ENCODE data around the gene FOLR2.

Gene FOLR2

DNA sequence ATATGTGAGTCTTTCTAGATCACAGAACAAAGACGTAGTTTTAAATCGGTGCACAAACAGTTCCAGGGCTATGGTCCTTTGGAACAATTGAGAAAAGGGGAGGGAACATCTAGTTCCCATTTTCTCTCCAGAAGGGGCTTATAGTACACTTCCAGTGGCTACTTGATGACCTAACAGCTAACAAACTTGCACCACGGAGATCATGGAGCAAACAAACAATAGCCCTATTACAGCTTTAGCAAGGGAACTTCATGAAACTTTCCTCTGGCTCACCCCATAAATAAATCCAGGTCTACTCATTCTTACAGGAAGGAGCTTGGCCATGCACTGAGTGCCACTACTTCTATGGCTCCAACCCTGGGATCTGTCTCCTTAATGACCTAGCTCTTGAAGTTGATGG, 8.3 kb upstream of the FOLR2 start:
- no peak for DNase-seq

DNA sequence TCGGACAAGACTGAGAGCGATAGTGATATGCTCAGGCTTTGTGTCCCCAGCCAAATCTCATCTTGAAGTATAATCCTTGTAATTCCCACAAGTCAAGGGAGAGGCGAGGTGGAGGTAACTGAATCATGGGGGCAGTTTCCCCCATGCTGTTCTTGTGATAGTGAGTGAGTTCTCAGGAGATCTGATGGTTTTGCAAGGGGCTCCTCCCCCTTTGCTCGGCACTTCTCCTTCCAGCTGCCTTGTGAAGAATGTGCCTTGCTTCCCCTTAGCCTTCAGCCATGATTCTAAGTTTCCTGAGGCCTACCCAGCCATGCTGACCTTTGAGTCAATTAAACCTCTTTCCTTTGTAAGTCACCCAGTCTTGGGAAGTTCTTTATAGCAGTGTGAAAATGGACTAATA, 7.5 kb upstream of the FOLR2 start:
- DNase-seq, result no peak

DNA sequence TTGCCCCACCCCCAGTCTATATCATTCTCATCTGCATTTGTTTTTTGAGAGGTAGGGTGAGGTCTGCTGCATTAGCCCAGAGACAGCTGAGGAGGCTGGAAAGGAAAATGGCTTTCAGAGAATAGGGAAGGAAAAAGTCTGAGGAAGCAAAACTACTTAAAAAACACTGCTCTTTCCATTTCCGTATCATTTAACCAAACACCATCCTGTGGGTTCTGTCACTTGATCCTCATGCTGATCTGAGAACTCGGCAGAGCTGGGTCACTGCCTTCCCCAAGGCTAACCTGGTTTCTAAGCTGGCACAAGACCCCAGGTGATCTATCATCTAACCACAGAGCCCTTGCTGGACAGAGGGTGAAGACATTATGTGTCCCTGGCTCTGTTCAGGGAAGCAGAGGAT, 1.2 kb downstream of the FOLR2 start:
- no peak for DNase-seq

DNA sequence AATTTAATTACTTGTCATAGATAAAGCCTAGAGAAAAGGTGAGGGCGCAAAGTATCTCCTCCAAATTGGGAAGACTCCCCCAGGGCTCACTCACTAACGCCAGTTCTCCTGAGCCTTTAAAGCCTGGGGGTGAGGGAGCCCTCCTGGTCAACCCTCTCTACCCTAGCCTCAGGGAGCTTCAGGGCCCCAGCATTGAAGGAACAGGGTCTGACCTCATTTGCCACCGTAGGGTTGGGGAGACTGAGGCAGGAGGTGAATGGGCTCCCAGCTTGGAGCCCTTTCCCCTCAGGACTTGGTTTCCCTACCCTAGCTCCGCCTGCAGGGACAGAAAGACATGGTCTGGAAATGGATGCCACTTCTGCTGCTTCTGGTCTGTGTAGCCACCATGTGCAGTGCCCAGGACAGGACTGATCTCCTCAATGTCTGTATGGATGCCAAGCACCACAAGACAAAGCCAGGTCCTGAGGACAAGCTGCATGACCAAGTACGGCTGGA, 1.7 kb downstream of the FOLR2 start:
- DNase-seq, result no peak

DNA sequence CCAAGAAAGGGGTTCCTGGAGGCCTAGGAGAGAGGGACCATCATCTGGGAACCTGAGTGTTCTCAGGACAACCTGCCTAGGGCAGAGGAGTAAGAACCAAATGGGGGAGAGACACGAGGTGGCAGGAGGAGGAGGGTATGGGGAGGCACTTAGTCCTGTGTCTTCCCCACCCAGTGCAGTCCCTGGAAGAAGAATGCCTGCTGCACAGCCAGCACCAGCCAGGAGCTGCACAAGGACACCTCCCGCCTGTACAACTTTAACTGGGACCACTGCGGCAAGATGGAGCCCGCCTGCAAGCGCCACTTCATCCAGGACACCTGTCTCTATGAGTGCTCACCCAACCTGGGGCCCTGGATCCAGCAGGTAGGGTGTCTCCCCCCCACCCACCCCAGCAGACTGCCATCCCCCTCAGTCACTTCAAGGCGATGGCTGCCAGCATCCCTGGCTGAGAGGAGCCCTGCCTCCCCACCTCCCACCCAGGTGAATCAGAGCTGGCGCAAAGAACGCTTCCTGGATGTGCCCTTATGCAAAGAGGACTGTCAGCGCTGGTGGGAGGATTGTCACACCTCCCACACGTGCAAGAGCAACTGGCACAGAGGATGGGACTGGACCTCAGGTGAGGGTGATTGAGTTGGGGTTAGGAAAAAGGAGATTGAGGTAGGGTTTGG, 4.2 kb downstream of the FOLR2 start:
- DNase-seq, result no peak

DNA sequence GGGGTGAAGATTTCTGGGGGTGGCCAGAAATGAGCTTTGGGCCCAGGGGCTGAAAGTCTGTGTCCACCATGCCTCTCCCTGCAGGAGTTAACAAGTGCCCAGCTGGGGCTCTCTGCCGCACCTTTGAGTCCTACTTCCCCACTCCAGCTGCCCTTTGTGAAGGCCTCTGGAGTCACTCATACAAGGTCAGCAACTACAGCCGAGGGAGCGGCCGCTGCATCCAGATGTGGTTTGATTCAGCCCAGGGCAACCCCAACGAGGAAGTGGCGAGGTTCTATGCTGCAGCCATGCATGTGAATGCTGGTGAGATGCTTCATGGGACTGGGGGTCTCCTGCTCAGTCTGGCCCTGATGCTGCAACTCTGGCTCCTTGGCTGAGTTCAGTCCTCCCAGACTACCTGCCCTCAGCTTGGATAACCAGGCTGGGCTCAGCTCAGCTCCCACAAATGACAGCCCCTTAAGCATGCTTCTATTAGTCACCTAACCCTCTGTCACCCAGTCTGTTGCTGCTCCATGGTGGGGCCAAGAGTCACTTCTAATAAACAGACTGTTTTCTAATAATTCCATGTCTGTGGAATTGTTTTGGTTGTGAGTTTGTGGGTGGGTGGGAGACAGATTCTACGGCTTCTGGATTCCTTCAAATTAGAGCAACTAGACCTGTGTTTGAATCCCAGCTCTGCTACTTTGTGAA, 4.9 kb downstream of the FOLR2 start:
- DNase-seq, result no peak

DNA sequence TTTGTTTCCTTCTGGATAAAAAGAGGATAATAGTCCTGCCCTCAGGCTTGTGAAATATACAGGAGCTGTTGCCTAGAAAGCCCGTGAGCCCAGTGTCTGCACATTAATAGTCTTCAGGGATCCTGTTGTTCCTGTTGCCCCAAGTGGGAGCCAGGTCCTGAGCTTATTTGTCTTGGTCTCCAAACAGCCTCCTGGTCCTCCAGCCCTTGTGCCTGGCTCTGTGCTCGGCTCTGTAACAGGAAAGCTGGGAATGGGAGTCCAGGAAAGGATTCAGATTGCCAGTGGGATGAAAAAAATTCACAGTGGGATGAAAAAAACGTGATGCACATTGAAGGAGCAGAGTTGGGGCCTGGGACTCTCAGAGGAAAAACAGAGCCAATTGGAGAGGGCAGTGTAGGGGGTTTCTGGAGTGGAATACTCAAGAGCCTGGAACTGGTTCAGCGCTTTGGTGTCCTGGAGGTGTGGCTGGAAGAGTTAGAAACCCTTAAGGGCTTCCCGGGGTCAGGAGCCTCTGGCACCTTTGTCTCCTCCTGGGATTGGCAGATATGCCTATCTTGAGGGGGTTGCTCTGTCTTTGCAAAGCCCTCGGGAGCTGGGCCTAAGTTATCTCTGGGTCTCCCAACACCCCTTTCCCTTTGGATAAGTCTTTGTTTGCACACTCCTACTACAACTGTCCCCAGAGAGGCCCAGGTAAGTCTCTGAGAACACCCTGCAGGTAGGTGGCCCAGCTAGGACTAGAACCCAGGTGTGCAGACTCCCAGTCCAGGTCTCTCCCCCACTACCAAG, 5.7 kb downstream of the FOLR2 start:
- no peak for DNase-seq

DNA sequence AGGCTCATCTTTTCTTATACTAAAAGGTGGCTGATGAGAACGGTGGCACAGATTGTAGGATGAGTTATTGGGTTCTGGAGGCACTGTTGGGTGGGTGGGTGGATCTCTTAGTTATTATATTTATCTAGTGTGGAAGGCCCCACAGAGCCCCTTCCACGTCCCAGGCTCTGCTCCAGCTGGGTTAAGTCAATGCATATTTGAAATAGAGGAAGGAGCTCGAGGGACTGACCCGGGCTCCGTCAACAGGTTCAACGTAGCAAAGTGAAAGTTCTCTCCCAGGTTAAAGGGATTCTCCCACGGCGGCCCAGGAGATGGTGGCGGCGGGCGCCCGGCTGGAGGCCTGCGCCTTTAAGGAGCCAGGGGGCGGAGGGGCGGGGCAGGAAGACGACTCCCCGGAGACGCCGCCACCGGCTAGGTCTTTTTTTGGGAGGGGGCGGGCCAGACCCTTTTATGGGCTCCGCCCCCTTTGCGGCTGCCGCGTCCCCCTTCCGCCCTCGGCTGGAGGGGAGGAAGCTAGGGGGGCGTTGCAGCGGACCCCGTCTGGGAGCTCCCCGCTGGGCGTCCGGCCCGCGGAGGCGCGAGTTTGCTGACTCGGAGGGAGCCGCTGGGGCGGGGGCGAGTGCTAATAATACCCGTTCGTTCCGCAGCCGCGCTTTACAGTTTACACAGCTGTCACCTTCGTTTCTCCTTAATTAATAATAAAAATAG, 6.5 kb downstream of the FOLR2 start:
- peak; percentile 92 to 95 for DNase-seq

DNA sequence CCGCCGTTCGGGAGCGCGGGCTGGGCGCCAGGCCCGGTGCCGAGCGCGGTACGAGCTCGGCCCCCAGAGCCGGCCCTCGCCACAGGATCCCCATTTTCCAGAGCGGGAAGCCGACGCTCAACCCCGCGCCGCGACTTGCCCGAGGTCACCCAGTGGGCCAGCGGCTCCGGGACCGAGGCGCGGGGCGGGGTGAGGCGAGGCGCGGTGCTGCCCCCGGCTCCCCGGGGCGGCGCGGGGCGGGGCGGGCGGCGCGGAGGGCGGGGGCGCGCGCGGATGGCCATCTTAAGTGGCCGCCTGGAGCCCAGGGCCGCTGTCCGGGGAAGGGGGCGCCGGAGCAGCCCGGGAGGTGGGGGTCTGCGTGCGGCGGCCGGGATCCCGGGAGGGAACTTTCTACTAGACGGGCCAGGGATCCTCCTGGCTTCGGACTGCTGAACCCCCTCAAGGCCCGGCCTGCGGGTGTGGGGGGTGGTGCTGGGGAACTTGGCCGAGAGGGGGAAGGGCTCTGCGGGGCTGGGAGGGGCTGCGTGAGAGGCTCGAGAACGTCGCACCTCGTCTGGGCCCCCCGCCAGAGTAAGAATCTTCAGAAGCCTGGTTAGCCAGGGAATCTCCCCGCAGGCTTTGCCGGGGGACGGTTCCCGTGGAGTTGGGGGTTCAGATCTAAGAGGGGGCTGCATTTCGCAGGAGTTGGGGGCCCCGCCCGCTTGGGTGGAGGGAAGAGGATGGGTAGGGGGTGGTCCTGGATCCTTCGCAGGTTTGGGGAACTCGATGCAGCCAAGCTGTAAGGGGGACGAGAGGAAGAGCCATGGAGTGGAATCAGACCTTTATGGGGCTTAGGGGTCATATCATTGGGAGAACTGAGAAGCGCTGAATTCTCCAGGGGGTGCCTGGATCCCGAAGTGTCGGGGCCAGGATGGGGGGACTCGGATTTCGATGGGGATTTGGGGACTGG, 7.3 kb downstream of the FOLR2 start:
- peak; percentile 42 to 61 for DNase-seq

DNA sequence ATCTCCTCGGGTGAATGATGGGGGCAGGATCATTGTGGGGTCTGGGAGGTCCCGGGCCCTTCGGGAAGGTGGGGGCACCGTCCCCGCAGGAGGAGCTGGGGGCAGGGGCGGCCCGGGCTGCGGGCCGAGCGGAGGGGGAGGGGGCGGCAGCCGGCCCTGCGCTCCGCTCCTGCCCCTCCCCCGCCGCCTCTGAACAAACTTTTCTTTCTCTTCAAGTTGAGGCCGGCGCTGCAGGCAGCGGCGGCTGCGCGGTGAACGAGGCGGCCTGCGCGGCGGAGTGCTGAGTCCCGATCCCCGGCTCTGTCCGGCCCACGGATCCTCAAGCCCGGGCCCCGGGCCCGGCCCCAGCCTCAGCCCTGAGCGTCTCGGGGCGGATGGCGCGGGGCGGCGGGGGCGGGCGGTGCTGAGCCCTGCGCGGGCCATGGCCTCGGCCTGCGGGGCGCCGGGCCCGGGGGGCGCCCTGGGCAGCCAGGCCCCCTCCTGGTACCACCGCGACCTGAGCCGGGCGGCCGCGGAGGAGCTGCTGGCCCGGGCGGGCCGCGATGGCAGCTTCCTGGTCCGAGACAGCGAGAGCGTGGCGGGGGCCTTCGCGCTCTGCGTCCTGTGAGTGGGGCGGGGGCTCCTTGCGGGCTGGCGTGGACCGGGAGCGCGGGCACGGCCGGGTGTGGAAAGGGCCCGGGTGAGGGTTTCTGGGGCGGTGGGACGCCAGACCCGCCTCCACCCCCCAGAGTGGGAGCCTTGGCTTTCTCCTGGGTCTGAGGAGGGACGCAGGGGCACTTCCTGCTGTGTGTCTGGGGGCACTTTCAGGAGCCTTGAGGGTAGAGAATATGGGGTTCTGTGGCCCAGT, 8.2 kb downstream of the FOLR2 start, which contains the start of gene INPPL1:
Gene INPPL1 (plus strand): TSS at position 204 of the 847 bp plus-strand sequence. CDS start 218 bp downstream, at position 422.
- peak in 1 of 2 donors; percentile 44 for DNase-seq

DNA sequence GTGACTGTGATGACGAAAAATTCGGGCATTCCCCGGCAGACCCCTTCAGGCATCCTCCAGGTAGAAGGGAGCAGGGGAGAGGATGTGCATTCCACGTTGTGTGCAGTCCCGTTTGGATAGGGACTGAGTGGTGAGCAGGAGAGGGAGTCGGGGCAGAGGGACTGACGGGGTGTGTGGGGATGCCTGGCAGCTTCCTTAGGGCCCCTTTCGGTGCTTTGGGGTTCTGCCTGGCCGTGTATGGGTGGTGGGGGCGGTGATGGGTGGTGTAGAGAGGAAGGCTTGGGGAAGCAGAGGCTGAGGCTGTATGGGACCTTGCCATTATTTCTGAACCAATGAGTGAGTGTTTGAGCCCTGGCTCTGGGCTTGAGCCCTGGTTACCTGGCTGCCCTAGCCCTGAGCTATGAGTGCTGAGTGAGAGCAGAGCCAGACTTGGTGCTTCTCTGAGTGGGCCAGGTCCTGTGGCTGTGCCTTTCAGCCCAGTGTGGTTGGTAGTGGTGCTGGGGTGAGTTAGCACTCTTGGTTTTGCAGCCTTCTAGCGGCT, 8.9 kb downstream of the FOLR2 start:
- peak in 1 of 2 donors; percentile 47 for DNase-seq

DNA sequence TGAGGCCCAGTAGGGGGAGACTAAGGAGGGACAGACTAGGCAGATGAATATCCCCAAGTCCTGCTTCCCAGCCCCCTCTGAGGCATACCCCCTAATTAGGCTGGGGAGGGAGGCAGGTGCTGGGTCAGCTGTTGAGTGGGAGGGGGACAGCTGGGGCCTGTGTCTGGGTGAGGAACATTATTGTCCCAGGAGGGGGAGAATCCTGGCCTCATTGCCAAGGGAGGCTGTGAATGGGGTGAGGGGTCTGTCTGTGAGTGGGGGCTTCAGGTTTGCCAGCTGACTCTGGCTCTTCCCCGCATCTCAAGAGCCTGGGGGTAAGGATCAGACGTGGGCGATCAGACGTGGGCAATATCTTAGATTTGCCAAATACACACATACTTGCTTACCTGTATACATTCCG, 10.1 kb downstream of the FOLR2 start:
- DNase-seq, result no peak

DNA sequence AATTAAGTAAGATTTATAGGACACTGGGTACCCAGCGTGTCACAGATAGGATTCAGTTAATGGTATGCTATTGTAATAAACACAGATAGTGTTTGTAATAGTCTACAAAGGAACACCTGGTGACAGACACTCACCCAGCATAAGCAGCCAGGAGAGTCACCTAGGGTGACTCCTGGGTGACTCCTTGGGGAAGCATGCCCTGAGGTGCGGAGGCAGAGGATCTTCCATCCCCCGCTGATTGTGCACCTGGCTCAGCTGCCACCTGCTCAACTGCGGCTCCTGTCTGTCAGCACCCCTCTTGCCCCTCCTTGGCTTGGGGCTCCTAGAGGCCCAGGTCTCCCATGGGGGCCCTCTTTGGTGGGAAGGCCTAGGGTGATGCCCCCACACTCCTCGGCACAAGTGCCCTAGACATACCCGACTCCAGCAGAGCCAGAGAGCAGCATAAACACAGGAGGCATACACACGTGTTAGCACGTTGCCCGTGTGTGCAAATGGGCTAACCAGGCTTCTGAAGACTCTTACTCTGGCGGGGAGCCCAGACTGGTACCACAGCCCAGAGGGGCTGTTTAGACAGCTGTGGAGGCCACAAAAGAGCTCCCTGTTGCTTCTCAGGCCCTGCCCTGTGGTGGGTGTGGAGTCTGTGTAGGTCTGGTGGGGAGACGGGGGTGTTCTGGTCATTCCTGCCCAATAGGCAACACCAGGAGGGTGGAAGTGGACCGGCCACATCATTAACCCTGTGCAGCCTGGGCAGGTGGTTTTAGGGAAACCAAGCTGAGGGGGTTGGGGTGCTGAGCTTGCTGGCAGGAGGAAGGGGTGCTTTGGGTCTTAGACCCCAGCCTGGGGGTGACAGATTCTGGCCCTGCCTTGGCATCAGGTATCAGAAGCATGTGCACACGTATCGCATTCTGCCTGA, 11.0 kb downstream of the FOLR2 start:
- DNase-seq, result no peak

DNA sequence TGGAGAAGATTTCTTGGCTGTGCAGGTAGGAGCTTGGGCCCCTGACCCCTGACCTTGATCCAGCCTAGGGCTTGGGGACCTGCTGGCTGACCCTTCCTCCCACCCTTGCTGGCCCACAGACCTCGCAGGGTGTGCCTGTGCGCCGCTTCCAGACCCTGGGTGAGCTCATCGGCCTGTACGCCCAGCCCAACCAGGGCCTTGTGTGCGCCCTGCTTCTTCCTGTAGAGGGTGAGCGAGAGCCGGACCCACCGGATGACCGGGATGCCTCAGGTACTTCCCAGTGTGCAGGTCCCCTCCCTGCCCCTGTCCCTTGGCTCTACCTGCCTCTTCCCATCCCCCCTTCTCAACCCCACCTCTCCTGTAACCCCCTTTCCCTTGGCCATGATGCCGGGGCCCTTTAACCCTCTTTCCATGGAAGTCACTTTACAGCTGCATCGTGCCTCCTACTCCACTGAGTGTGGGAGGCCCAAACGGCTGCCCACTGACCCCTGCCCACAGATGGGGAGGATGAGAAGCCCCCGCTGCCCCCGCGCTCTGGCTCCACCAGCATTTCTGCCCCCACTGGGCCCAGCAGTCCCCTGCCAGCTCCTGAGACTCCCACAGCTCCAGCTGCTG, 11.7 kb downstream of the FOLR2 start:
- DNase-seq, result no peak

DNA sequence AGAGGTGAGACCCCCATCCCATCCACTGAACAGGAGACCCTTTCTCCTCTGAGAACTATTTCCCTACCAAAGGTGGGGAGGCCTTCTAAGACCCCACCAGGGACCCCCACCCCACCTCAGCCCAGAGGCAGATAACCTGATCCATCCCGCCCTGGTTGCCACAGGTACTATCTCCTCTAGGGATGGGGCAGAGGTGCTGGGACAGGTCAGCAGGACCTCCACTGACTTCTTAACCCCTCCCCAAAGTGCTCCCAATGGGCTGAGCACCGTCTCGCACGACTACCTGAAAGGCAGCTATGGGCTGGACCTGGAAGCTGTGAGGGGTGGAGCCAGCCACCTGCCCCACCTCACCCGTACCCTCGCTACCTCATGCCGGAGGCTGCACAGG, 12.2 kb downstream of the FOLR2 start:
- DNase-seq, result no peak

DNA sequence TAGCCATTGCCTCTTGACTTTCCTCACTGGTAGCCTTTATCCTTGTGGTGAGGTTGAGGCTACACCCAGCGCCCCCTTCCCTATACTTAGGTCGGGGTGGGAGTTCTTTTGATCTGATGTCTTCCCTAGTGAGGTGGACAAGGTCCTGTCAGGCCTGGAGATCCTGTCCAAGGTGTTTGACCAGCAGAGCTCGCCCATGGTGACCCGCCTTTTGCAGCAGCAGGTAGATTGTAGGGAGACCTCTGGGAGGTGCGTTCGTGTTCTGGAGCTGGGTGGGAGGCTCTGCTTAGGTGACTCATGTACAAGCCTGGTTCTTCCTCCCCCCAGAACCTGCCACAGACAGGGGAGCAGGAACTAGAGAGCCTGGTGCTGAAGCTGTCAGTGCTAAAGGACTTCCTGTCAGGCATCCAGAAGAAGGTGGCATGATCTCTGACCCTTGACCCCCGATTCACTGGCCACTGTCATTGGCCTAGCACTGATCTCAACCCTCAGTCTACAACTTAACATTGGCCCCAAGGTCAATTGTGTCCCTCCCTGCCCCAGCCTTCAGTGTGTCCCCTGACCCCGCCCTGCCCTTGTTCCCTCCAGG, 12.8 kb downstream of the FOLR2 start:
- DNase-seq, result no peak

DNA sequence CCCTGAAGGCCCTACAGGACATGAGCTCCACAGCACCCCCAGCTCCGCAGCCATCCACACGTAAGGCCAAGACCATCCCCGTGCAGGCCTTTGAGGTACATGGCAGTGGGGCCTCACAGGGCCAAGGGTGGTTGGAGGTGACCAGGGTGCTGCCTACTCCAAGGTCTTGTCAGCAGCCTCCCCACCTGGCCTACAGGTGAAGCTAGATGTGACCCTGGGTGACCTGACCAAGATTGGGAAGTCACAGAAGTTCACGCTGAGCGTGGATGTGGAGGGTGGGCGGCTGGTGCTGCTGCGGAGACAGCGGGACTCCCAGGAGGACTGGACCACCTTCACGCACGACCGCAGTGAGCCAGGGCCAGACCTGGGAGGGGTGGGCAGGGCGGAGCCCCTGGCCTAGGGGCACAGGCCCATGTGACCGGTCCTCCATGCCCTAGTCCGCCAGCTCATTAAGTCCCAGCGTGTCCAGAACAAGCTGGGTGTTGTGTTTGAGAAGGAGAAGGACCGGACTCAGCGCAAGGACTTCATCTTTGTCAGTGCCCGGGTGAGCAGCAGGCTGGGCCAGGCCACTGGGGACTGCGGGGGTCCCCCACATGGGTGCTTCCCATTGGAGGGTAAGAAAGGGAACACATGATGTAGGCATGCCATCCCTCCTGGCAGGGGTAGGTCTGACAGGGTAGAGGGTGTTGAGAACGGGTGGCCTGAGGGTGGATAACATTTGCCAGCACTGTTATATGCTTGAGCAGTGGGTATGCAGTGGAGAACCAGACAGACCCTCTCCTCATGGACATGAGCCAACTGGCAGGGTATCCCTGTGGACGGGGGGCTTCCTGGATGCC, 13.6 kb downstream of the FOLR2 start:
- no peak for DNase-seq

All from CD4-positive, alpha-beta T cell treated with Interferon alpha-2 for 1 hour (primary cell).